Peyer's patch (tissue), 4 donors: ENCODE data around the gene CREB1.

Experiments
- POLR2A ChIP-seq, 2 donors: fragments of 450-650 bp; IDR thresholded peaks; one replicate each; pipeline ENCODE4 v1.5.1; 2017; ENCODE audit warnings: antibody characterized with exemption in 2 of 2, mild to moderate bottlenecking in 2 of 2, moderate library complexity in 2 of 2
- TF ChIP-seq, protein P1 (sequence below), 6 experiments: fragments of 450-650 bp in 4 of 6; fragments of 200-600 bp in 2 of 6; sonication (generic) in 1 of 6; IDR thresholded peaks; one replicate each; pipeline ENCODE4 v1.5.1; 2017 to 2019; ENCODE audit warnings: antibody characterized with exemption in 6 of 6, mild to moderate bottlenecking in 3 of 6, moderate library complexity in 1 of 6

DNA sequence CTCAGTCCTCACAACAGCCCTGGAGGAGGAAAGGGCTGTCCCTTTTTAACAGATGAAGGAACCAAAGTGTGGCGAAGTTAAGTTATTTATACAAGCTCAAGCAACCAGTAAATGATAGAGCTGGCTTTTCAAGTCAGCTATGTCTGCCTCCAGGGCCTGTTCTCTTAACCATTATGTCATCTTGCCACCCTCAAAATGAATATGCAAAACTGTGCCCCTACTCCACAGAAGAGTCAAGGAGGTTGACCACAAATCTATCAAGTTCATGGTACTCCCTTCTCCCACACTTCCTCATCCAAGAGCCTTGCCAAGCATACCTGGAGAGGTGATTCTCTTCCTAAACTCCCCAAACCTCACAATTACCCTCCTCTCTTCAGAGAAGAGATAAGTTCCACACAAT is 37.3 kb upstream of the CREB1 start:
- TF ChIP-seq, protein P1, sequence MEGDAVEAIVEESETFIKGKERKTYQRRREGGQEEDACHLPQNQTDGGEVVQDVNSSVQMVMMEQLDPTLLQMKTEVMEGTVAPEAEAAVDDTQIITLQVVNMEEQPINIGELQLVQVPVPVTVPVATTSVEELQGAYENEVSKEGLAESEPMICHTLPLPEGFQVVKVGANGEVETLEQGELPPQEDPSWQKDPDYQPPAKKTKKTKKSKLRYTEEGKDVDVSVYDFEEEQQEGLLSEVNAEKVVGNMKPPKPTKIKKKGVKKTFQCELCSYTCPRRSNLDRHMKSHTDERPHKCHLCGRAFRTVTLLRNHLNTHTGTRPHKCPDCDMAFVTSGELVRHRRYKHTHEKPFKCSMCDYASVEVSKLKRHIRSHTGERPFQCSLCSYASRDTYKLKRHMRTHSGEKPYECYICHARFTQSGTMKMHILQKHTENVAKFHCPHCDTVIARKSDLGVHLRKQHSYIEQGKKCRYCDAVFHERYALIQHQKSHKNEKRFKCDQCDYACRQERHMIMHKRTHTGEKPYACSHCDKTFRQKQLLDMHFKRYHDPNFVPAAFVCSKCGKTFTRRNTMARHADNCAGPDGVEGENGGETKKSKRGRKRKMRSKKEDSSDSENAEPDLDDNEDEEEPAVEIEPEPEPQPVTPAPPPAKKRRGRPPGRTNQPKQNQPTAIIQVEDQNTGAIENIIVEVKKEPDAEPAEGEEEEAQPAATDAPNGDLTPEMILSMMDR (IDR thresholded peaks at IDR 0.05) = no peak
- no peak for TF ChIP-seq POLR2A (IDR thresholded peaks at IDR 0.05)
